Memory B cell (primary cell): ENCODE data around the gene TNS1.

Experiments used
- ATAC-seq: fragments of 150-1000 bp; cut with Tn5 transposase; 2 replicates; pipeline ENCODE4 v1.10.0; 2021; ENCODE audit warnings: low read depth, mild to moderate bottlenecking, moderate library complexity
- DNase-seq, 2 donors: peaks; one replicate each; pipeline ENCODE4 v3.0.0; 2022; ENCODE audit warnings: low spot score in 2 of 2
- H3K27ac Mint-ChIP-seq: one replicate; pipeline ENCODE4 v1.8.0; 2022; ENCODE audit warnings: mild to moderate bottlenecking, moderate library complexity, mixed read lengths
- H3K27me3 Mint-ChIP-seq: one replicate; pipeline ENCODE4 v1.8.0; 2022; ENCODE audit warnings: mixed read lengths
- H3K36me3 Mint-ChIP-seq: one replicate; pipeline ENCODE4 v1.8.0; 2022; ENCODE audit warnings: mild to moderate bottlenecking, mixed read lengths
- H3K4me1 Mint-ChIP-seq: one replicate; pipeline ENCODE4 v1.8.0; 2022; ENCODE audit warnings: mixed read lengths
- H3K4me3 Mint-ChIP-seq: one replicate; pipeline ENCODE4 v1.8.0; 2022; ENCODE audit warnings: mild to moderate bottlenecking, moderate library complexity, mixed read lengths
- H3K9me3 Mint-ChIP-seq: one replicate; pipeline ENCODE4 v1.8.0; 2022; ENCODE audit warnings: mixed read lengths

TNS1 gene

DNA sequence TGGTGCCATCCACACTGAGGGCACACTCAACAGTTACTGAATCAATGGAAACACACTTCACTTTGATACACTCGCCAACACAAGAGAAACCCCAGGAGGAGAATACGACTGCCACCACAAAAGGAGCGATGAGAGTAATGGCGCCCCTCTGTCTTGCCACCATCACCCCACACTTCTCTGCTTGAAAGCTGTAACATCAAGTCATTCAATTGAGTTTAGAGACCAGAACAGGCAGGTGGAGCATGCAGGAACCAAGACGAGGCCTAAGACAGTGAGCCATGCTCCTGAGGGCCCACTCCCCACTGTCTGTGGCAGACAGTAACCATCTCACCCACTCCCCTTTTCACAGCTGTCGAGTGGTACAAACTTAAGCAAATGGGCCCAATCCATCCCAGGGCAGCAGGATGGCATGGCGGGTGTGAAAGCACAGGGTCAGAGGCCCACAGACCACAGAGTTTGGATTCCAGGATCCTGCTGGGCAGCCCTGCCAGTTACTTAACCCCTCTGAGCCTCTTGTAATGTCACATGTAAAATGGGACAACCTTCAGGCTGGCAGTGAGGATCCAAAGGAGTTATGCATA is 101.9 kb downstream of the TNS1 start:
- H3K4me3 Mint-ChIP-seq, result no peak overlapping the region
- H3K9me3 Mint-ChIP-seq, result no peaks in the 10 kb centered on the region
- no peak overlapping the region for H3K27ac Mint-ChIP-seq
- no peak for ATAC-seq
- no peak for DNase-seq
- no peaks in the 10 kb centered on the region for H3K4me1 Mint-ChIP-seq
- H3K27me3 Mint-ChIP-seq, result peaks cover 6% of the 10 kb centered on the region
- no peaks in the 10 kb centered on the region for H3K36me3 Mint-ChIP-seq

DNA sequence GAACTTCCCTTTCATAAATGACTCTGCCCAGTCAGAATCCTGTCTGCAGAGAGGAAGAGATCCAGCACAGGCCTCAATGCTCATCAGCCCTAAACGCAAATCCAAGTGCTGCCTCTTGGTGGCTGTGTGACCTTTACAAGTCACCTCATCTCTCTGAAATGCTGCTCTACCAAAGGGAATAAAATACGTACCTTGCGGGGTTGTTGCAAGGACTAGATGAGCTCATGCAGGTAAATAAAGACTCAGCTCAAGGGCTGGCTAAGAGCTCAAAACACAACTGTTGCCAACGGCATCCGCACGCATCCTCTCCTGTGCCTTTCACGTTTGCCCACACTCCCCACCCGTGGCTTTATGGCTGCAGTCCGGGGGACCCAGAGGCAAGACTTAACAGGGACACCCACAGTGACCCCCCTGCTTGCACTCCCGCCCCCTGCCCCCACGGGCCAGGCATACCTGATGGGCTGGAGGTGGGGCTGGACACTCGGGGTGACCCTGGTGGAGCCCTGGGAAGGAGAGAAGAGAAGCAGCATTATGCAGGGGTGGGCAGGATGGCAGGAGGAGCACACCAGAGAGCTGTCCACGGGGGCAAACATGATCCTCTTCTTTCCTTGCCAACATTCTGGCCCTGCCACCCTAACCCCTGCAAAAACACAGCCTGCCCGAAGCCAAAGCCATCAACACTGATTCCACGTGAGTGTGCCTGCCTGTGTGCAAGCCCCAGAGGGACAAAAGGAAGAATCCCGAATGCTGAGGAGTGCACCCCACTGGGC is 102.6 kb downstream of the TNS1 start:
- Mint-ChIP-seq H3K4me1 (no peaks in the 10 kb centered on the region), H3K36me3 (no peaks in the 10 kb centered on the region), H3K9me3 (no peaks in the 10 kb centered on the region), H3K4me3 (no peak overlapping the region), H3K27ac (no peak overlapping the region), H3K27me3 (peaks cover 6% of the 10 kb centered on the region)
- ATAC-seq, result no peak
- DNase-seq, result no peak

DNA sequence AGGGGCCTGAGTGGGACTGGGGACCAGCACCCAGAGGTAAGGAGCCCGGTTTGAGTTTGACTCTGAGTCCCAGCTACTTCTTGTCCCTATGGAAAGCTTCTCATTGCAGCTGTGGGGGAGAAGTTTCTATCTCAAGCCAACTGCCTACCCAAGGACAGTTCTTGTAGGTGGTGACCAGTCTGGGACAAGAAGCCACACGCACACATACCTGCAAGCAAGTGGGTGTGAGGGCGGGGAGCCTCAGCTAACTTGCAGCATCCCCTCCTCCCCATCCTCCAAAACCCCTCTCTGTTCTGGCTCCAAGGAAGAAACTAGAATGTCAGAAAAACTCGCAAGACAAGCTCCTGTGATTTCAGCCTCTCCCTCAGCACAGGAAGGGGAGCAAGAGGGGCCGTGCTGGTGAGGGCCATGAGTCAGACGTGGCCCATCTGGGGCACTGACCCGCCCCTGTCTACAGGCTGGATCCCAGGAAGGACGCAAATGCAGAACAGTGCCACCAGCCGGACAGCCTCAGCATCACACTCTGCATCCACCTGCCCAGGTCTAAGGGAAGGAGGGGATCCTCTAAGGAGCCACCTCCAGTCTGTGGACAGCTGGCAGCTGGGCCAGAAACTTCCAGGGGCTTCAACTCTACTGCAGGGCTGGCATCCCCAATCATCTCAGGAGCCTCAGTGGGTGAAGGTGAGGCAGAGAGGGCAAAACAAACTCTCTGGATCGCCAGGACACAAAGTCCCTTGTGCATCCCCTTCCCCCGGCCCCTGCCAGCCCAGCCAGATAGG is 103.4 kb downstream of the TNS1 start:
- DNase-seq (no peak), ATAC-seq (peak; percentile 49)
- H3K27me3 Mint-ChIP-seq, result peaks cover 5% of the 10 kb centered on the region
- no peaks in the 10 kb centered on the region for H3K4me1 Mint-ChIP-seq
- H3K27ac Mint-ChIP-seq, result no peak overlapping the region
- H3K4me3 Mint-ChIP-seq, result no peak overlapping the region
- no peaks in the 10 kb centered on the region for H3K36me3 Mint-ChIP-seq
- no peaks in the 10 kb centered on the region for H3K9me3 Mint-ChIP-seq

DNA sequence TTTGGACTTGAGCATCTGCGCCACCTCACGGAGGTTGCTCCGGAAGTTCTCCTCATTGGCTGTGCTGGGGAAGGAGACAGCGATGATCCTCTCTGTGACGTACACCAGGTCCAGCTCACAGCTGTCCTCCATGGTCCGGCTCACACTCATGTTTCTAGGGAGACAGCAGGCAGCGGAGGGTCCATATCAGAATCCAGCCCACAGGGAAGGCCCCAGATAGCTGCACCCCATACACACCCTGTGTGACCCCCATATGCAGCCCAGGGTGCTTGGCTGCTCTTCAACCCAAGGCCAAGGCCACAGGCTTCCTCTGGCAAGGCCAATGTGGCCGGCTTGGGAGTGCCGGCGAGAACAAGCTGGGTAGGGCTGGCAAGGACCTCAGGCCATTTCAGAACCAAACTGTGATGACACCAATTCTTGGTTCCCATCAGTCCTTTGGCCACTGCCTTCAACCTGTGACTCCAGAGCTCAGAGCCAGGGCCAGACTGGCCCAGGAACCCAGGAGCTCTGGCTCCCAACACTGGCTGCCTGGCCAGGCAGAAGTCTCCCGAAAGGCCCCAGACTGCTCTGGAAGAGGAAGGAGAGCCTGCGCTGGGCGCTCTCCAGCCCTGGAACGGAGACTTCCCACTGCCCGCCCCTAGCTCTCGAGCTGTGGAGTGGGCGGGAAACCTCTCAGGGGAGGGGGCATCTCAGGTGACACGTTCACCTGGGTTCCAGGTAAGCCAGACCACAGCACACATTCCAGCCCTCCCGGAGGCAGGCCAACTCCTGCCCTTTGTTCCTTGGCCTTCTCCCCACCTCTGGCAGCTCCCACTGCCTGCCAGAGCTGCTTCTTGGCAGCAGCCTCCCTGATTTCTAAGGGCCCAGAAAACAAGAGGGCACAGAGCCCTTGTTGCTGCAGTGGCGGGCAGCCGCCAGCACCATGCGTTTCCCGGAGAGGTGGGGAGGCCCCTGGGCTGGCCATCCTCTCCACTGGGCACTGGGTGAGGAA is 104.7 kb downstream of the TNS1 start:
- Mint-ChIP-seq H3K9me3 (no peaks in the 10 kb centered on the region), H3K4me3 (no peak overlapping the region)
- ATAC-seq, result no peak

DNA sequence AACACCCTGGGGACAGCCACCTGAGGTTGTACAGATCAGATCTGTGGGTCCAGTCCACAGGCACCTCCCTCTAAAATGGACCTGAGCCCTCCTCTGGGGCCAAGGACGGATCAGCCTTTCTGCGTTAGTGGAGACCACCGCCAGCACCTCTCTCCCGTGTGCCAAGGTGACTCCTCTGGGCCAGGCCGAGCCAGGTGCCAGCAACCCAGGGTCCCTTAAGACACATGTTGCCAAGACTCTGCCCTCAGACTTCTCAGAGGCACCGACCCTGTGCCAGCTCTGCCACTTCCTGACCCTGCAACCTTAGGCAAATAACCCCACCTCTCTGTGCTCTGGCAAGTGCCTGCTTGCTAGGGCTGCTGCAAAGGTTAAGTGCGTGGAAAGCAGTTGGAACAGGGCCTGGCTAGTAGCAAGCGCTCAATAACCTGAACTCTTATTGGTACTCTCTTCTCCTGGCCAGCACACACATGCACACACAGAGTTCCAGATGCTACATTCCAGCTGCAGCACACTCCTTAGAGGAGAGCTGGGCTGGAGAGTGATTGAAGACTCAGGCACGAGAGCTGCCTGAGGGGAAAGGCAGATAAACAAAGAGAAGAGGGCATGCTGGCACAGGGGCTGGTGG is 105.6 kb downstream of the TNS1 start:
- no peaks in the 10 kb centered on the region for H3K36me3 Mint-ChIP-seq
- no peak for DNase-seq
- no peaks in the 10 kb centered on the region for H3K27me3 Mint-ChIP-seq
- ATAC-seq, result no peak
- no peak overlapping the region for H3K27ac Mint-ChIP-seq
- H3K4me1 Mint-ChIP-seq, result no peaks in the 10 kb centered on the region
- no peak overlapping the region for H3K4me3 Mint-ChIP-seq
- no peaks in the 10 kb centered on the region for H3K9me3 Mint-ChIP-seq

More for the DNA sequence above, 104.7 kb downstream of the TNS1 start:
- Mint-ChIP-seq H3K27me3 (no peaks in the 10 kb centered on the region), H3K36me3 (no peaks in the 10 kb centered on the region), H3K4me1 (no peaks in the 10 kb centered on the region), H3K27ac (no peak overlapping the region)
- no peak for DNase-seq

DNA sequence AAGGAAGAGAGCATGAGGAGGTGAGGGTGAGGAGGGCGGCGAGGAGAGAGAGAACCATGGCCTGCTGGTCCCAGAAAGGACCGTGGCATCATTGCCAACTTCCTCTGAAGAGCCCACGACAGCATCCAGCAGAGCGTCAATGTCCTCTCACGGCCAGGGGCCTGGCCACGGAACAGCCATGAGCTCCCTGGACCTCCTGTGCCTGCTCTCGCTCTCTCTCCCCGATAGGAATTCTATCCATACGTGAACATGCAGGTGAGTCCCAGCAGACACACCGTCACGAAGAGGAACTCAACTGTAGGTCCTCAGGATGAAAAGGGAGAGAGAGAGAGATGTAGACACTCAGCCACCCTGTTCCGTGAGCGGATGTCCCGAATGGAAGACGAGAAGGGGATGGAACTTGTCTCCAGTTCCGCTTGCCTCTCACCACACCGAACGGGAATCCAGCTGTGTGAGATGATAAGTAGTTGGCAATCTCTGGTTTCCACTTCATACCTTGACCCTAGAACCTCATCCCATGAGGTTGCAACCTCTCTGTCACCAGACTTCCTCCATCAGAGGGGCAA is 107.6 kb downstream of the TNS1 start:
- H3K27ac Mint-ChIP-seq, result no peak overlapping the region
- no peaks in the 10 kb centered on the region for H3K9me3 Mint-ChIP-seq
- H3K4me1 Mint-ChIP-seq, result no peaks in the 10 kb centered on the region
- ATAC-seq (no peak), DNase-seq (no peak)
- H3K27me3 Mint-ChIP-seq, result peaks cover 3% of the 10 kb centered on the region
- H3K4me3 Mint-ChIP-seq, result no peak overlapping the region
- no peaks in the 10 kb centered on the region for H3K36me3 Mint-ChIP-seq

DNA sequence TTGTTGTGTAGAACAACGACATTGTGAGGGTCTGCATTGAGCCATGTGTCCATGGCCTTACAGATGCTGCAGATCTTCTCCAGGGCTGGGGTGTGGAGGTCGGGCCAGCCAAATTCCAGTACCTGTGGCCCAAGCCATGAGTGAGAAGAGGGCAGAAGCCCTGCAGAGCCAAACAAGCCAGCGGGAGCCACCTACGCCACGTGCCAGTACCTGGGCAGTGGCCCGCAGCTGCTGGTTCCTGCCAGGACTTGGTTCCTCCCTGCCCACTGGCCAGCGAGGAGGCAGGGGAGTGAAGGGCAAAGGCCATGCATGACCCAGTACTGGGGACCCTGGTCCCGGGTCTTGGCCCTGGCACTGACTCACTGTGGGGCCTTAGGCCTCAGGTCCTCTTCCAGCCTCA is 109.4 kb downstream of the TNS1 start:
- Mint-ChIP-seq H3K27me3 (peaks cover 6% of the 10 kb centered on the region), H3K27ac (no peak overlapping the region), H3K4me1 (no peaks in the 10 kb centered on the region), H3K9me3 (no peaks in the 10 kb centered on the region), H3K36me3 (no peaks in the 10 kb centered on the region), H3K4me3 (no peak overlapping the region)
- ATAC-seq (no peak), DNase-seq (no peak)

DNA sequence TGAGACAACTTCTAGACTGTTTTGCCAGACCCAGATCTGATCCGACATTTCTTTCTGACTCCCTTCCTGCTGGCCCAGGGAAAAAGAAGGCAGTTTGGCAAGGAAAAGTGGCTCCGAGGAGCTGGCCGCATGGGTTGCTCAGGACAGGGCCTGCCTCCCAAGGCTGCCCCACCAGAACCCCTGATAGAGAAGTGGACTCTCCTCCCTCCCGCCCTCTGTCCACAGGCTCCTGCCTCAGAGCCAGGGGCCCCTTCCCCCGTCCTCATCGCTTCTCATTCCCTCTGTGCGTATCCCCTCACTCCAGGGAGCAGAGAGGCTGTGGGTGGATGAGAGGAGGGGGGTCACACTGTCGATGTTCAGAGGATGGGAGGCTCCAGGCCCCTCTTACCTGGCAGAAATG is 110.2 kb downstream of the TNS1 start:
- Mint-ChIP-seq H3K4me1 (no peaks in the 10 kb centered on the region), H3K27ac (no peak overlapping the region), H3K36me3 (no peaks in the 10 kb centered on the region), H3K4me3 (no peak overlapping the region), H3K9me3 (no peaks in the 10 kb centered on the region), H3K27me3 (peaks cover 6% of the 10 kb centered on the region)
- DNase-seq (no peak), ATAC-seq (no peak)

DNA sequence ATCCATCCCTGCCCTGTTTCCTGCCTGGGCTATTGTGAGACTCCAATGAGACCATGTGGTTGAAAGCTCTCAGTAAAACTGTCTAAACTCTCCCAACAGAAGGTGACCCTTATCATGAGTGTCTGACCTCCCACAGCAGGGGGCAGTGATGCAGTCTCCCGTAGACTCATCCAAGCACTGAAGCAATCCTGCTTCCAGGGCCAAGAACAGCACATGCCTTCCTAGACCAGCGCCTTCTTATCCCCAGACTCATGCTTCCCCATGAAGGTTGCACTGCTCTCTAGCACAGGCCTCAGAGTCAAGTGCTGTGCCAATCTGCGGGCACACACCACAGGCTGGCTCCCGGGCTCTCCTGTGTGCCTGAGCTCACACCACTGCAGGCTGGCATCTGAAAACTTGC is 112.3 kb downstream of the TNS1 start:
- Mint-ChIP-seq H3K36me3 (no peaks in the 10 kb centered on the region), H3K27ac (no peak overlapping the region), H3K9me3 (no peaks in the 10 kb centered on the region), H3K27me3 (peaks cover 6% of the 10 kb centered on the region), H3K4me3 (no peak overlapping the region), H3K4me1 (peaks cover 16% of the 10 kb centered on the region)
- no peak for ATAC-seq
- DNase-seq, result no peak

DNA sequence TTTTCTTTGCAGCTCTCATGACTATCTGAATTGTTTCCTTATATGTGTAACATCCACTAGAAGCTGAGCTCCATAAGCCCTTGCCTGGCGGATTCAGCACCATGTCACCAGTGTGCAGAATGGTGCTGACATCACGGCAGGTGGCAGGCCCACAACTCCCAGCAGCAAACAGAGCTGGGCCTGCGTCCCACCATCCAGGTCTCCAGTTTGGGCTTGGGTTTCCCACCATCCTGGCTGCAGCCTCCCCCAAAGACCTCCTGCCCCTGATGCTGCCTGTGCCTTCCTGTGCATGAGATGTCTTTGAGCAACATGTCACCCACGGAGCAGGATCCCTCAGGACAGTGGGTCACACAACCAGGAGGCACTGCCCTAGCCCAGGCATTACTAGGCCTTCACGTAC is 113.1 kb downstream of the TNS1 start:
- Mint-ChIP-seq H3K4me1 (peaks cover 21% of the 10 kb centered on the region), H3K4me3 (no peak overlapping the region)

DNA sequence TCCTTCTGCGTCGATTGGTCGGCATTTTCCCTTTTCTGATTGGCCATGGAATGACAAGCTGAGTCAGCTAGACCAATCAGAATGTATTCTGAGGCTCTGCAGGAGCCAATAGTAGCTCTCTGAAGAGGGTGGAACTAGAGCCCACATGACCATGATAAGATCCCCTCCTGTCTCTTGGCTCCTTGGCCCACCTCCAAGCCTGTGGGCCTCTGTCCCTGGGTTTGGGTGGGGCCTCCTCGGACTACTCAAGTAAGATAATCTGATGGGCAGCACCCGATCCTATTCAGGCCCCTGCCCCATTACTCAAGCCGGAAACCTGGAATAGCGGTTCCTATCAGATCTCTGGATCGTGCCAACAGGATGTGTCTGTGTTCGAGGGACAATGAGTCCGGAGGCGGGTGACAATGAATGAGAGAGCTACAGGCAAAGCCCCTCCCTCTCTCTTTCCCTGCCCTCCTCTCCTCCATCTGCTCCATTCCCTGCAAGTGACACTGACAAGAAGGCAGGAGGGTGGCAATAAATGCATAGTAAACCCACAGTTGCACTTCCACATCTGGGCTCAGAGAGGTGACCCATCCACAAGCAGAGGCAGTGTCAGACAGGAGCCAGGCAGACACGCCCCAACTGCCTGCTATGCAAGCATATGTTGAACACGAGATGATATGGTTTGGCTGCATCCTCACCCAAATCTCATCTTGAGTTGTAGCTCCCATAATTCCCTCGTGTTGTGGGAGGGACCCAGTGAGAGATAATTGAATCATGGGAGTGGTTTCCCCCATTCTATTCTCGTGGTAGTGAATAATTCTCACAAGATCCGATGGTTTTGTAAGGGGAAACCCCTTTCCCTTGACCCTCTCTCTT is 114.7 kb downstream of the TNS1 start:
- H3K4me3 Mint-ChIP-seq, result no peak overlapping the region
- peaks cover 23% of the 10 kb centered on the region for H3K4me1 Mint-ChIP-seq
- DNase-seq, result no peak
- H3K36me3 Mint-ChIP-seq, result no peaks in the 10 kb centered on the region
- no peak for ATAC-seq
- no peak overlapping the region for H3K27ac Mint-ChIP-seq
- H3K27me3 Mint-ChIP-seq, result peaks cover 8% of the 10 kb centered on the region
- no peaks in the 10 kb centered on the region for H3K9me3 Mint-ChIP-seq

More for the DNA sequence above, 113.1 kb downstream of the TNS1 start:
- peaks cover 6% of the 10 kb centered on the region for H3K27me3 Mint-ChIP-seq
- no peak for DNase-seq
- ATAC-seq, result no peak
- no peak overlapping the region for H3K27ac Mint-ChIP-seq
- no peaks in the 10 kb centered on the region for H3K36me3 Mint-ChIP-seq
- H3K9me3 Mint-ChIP-seq, result no peaks in the 10 kb centered on the region

DNA sequence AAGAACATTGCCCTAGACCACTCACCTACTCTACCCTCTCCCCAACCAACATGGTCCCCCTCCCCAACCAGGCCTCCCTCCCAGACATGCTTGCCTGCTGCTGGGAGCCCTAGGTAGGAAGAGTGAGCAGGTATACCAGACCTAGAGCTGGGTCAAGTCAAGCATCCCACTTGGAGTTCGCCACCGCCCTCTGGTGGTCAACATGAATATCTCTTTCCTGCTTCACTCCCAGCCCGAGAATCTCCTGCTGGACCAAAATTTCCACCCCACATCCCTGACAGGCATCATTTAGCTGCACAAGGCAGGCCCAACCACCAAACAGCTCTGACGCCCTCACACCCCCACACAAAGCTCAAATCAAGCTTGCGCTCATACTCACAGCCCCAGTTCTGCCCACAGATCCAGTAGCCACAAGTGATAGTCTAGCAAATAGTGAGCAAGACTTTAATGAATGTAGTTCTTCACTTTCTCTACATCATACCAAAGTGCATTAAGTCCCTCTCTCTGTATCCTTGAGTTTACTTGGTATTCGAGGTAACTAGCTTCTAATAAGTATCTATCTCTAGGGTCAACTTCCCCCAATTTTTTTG is 116.0 kb downstream of the TNS1 start:
- Mint-ChIP-seq H3K27ac (no peak overlapping the region), H3K9me3 (no peaks in the 10 kb centered on the region), H3K27me3 (peaks cover 8% of the 10 kb centered on the region), H3K36me3 (no peaks in the 10 kb centered on the region), H3K4me3 (no peak overlapping the region), H3K4me1 (peaks cover 23% of the 10 kb centered on the region)
- DNase-seq, result peak; percentile 50 to 63
- peak; percentile 68 for ATAC-seq
